ENCODE data around the gene DCUN1D3.

DNA sequence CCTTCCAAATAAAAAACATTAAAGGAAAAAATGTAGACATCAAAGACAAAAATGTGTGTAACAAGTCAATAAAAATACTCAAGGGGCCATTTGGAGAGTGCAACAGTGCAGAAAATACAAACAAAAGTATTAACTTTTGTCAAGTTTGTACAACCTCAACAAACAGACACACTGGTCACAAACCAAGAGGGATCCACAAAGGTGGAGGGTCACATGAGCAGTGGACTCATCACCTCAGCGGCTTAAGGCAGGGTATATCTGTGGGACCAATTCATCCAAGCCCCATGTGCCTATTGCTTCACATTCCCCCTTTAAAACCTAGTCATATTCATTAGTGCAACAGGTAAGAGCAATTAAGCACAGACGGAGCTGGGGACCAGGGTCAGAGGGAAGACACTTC lies 45.2 kb downstream of the DCUN1D3 start:
- TF ChIP-seq, protein P1, sequence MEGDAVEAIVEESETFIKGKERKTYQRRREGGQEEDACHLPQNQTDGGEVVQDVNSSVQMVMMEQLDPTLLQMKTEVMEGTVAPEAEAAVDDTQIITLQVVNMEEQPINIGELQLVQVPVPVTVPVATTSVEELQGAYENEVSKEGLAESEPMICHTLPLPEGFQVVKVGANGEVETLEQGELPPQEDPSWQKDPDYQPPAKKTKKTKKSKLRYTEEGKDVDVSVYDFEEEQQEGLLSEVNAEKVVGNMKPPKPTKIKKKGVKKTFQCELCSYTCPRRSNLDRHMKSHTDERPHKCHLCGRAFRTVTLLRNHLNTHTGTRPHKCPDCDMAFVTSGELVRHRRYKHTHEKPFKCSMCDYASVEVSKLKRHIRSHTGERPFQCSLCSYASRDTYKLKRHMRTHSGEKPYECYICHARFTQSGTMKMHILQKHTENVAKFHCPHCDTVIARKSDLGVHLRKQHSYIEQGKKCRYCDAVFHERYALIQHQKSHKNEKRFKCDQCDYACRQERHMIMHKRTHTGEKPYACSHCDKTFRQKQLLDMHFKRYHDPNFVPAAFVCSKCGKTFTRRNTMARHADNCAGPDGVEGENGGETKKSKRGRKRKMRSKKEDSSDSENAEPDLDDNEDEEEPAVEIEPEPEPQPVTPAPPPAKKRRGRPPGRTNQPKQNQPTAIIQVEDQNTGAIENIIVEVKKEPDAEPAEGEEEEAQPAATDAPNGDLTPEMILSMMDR (conservative IDR thresholded peaks at IDR 0.05; ENCODE audit: low read length) = no peak
- no peak for TF ChIP-seq EZH2phosphoT487 (IDR thresholded peaks at IDR 0.05; ENCODE audit: borderline replicate concordance, low read depth, low read length)
